Liver (tissue), 3 donors: ENCODE measurements around the gene FAM89A.

ENCODE experiments used
- CTCF ChIP-seq: fragments of 150-350 bp; IDR thresholded peaks from 2 replicates; pipeline ENCODE4 v1.5.1; 2017; ENCODE audit warnings: improper control_type of control experiment, low read depth, low read length; ENCODE audit not compliant: missing input control
- MAX ChIP-seq: IDR thresholded peaks from 2 replicates; pipeline ENCODE4 v1.6.1; 2016; ENCODE audit warnings: antibody characterized with exemption
- REST ChIP-seq: IDR thresholded peaks from 2 replicates; pipeline ENCODE4 v1.6.1; 2016; ENCODE audit warnings: antibody characterized with exemption, mild to moderate bottlenecking
- SP1 ChIP-seq: IDR thresholded peaks from 2 replicates; pipeline ENCODE4 v1.6.1; 2018; ENCODE audit warnings: antibody characterized with exemption, mild to moderate bottlenecking
- donor health status: healthy.
- donor health status: healthy.

- TF ChIP-seq CTCF, result no peak
- no peak for TF ChIP-seq SP1
- TF ChIP-seq MAX, result no peak
- TF ChIP-seq REST, result no peak
These were observed 22.6 kb upstream of the FAM89A start for GRCh38 chr1:231062500-231063270.
